Left forelimb (tissue), 1 donor: ENCODE results near the gene MALRD1.
A peak's percentile ranks its signal among the peaks of the same experiment; 100 is the strongest.

Experiments used
- DNase-seq: peaks from one replicate; pipeline ENCODE4 v3.0.0-alpha.2; 2018; ENCODE audit warnings: low spot score

The MALRD1 gene

DNA sequence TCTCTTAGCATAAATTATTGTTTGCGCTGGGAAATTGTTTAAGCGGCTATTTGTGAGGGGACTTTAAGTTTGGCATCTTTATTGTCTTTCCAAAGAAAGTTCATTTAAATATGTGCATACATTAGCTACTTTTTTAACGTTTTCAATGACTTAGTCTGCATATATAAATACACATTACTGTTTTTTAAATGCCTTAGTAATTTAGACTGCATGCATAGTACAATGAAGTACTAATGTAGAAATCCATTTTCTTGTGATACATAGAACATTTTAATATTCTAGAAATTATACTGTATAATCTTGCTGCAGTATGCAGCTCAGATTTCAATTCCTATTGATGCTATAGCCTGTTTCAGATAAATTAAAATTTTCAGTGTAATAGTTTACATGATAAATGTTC, 325.4 kb downstream of the MALRD1 start:
- no peak for DNase-seq

- DNase-seq = no peak
Measured at GRCh38 chr10:19385846-19386450, 337.3 kb downstream of the MALRD1 start.

- no peak for DNase-seq
Measured at GRCh38 chr10:19408924-19409323, 360.3 kb downstream of the MALRD1 start.

DNA sequence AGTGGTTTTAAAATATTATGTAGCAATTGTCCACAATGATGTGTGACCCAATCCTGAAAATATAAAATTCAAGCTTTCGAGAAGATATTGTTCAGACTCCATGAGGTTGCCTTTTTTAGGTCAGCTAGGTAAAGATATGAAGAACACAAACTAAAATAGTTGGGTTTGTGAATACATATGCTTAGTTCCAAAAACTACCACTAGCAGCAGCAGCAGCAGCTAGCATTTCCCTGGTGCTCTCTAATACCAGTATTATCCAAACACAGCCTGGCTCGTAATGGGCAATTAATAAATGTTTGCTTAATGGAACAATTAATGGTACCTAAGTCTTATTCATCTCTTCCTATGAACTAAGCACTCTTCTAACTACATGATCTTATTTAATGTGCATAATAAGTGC, 362.5 kb downstream of the MALRD1 start:
- no peak for DNase-seq

DNA sequence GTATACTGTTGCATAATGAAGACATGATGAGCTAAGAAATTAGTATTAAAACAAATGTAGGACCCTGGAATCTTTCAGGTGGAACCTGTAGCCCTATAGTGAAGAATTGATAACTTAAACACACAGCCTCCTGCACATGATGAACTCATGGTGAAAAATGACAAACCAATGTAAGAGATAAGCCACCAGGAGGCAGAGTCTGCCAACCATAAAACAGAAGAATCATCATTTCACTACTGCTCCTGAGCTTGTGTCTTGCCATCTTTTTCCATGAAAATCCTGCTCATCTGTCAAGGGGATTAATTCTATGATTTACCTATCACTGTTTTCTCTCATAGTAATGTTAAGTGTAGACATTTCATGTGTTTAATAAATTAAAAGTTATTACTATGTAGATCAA, 363.9 kb downstream of the MALRD1 start:
- no peak for DNase-seq

DNA sequence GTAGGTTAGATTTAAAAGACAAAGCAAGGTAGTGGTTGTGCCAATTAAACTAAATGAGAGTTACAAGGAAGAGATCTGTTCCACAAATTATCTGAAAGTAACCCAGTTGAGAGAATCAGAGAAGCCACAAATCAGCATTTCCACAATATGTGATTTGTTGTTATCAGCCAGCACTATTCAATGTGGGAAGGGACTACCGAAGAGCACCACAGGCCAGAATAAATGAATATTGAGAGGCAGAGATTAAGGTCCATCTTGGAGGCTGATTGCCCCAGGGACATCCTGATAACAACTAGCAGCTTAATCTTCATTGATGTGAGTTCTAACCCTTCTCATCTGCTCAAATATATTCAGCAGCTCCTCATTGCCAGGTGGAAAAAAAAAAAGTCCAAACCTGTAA, 367.6 kb downstream of the MALRD1 start:
- DNase-seq = no peak

DNA sequence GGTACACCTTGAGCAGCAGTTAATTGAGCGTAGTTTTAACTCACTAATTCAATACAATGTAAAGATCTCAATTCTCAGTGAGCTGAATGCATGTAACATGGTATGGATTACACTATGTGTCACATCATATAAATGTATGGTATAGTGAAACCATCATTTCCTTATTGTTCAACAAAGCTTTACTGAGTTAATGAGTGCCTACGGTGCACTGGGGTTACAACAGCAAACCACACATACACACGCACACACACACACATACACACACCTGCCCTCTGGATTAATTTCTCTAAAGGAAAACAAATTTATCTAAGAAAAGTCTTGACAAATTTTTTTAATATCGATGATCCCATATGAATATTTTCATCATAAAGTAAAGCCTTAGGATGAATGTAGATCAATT, 369.1 kb downstream of the MALRD1 start:
- no peak for DNase-seq

DNA sequence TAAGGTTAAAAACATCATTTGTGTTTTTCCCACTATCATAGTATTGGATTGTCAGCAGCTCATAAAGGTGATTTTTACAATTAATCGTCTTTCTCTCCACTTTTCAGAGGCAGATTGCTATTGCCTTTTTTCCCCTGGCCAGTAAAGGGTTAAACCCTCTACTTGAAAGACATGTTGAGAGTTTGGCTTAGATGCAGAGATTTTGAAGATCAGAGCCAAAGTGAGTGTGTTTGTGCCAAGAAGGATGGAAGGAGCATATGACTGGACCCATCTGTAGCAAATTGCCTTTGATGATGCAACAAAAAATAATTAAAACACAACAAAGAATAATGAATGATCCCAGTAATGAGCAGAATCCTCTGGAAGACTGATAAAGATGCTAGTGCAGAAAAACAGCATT, 373.1 kb downstream of the MALRD1 start:
- no peak for DNase-seq

- no peak for DNase-seq
Measured at GRCh38 chr10:19426034-19426433, 377.4 kb downstream of the MALRD1 start.

GRCh38 chr10:19431622-19432351, 383.2 kb downstream of the MALRD1 start:
- no peak for DNase-seq

GRCh38 chr10:19449860-19450259, 401.3 kb downstream of the MALRD1 start:
- no peak for DNase-seq

- no peak for DNase-seq
Measured at GRCh38 chr10:19451356-19451755, 402.8 kb downstream of the MALRD1 start.

GRCh38 chr10:19451937-19452336, 403.3 kb downstream of the MALRD1 start:
- no peak for DNase-seq

GRCh38 chr10:19453967-19454366, 405.4 kb downstream of the MALRD1 start:
- DNase-seq = no peak

GRCh38 chr10:19461588-19461987, 413.0 kb downstream of the MALRD1 start:
- DNase-seq = no peak

- DNase-seq = no peak
Measured at GRCh38 chr10:19466709-19467108, 418.1 kb downstream of the MALRD1 start.

DNA sequence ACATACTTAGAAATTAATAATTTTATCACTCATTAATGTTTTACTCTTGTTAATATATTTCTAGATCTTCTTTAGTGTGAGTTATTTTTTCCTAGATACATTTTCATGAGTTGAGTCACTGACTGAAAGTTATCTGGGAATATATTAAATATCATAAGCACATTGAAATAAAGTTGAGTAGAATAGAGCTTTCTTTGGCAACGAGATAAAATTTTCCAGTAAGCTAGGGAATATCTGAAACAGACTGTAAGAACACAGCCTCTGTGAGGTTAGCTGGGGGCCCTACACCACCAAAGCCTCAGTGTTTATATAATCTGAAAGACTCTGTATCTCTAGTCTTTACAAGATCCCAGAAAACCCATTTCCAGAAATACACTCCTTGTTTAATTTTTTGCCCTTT, 419.8 kb downstream of the MALRD1 start:
- DNase-seq = no peak

- DNase-seq = no peak
Measured at GRCh38 chr10:19469521-19469920, 420.9 kb downstream of the MALRD1 start.

DNA sequence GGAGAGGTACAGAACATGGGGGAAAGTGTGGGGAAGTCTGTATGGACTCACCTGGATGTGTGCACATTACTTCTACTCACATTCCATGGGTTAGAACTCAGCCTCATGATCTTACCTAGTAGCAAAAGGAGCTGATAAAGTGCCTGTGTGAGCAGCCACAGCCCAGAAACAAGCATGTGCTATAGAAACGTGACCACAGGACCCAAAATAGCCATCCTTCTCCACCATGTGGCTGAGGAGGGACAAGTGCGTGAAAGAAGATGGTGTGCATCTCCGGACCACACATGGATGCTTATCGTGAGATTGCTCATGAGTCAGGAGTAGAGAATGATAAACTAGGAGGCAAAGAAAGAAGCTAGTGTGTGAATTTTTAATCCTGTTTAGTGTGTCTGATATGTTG, 431.3 kb downstream of the MALRD1 start:
- DNase-seq = no peak

DNA sequence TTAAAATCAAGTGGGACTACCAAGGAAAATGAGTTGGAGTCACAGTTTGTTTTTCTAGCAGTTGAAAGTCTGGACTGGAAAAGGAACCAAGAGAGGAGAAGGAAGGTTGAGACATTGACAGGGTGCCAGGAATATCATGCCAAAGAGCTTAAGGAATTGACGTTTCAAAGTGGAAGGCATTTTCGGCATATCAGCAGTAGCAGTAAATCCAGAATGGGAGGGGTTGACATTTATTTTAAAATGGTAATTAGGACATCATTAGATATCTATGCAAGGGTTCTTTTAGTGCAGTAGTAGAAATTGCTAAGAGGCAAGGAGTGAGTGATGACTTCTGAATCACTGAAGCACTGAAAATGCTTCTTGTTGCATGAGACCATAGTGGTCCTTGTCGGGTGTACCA, 431.8 kb downstream of the MALRD1 start:
- no peak for DNase-seq

GRCh38 chr10:19483421-19483820, 434.8 kb downstream of the MALRD1 start:
- no peak for DNase-seq

GRCh38 chr10:19488592-19489280, 440.1 kb downstream of the MALRD1 start:
- DNase-seq = peak; percentile 73

DNA sequence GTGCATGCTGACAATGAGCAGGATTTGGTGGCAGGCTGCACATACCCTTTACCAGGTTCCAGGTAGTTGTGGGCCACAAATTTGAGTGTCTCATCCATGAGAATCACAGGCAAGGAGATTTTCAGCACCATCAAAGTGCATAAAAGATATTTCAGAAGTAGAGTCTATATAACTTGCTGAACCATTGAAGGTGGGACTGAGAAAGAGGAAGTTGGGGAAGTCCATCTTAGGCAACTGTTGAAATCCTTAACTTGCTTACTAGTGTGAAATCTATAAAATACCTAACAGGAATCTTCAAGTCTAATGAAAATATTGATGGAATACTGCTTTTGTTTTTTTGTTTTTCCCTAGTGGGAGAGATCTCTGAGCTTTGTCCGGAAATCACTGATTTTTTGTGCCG, 442.6 kb downstream of the MALRD1 start:
- DNase-seq = no peak
